ENCODE measurements around the gene METTL9.
"Not testable (repeated sequence)": the region's sequence is repeated elsewhere in the genome, so short reads cannot be mapped to it uniquely, and the experiment has no call there.

The METTL9 gene

GRCh38 chr16:21576323-21576722 lies 23.1 kb upstream of the METTL9 start:
- not testable (repeated sequence) for FAIRE-seq

DNA sequence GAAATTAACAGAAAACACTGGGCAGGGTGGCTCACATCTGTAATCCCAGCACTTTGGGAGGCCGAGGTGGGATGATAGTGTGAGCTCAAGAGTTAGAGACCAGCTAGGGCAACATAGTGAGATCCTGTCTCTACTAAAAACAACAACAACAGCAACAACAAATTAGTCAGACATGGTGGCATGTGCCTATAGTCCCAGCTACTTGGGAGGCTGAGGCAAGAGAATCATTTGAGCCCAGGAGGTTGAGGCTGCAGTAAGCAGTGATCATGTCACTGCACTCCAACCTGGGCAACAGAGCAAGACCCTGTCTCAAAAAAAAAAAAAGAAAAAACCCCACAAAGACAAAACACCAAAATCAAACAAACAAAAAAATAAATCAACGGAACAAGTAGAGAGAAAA lies 21.9 kb upstream of the METTL9 start:
- not testable (repeated sequence) for FAIRE-seq

GRCh38 chr16:21578311-21578710 lies 21.1 kb upstream of the METTL9 start:
- not testable (repeated sequence) for FAIRE-seq

DNA sequence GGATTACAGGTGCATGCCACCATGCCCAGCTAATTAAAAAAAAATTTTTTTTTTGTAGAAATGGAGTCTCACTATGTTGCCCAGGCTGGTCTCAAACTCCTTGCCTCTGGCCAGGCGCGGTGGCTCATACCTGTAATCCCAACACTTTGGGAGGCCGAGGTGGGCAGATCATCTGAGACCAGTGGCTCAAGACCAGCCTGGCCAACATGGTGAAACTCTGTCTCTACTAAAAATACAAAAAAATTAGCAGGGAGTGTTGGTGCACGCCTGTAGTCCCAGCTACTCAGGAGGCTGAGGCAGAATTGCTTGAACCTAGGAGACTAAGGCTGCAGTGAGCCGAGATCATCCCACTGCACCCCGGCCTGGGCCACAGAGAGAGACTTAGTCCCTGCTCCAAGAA lies 19.2 kb upstream of the METTL9 start:
- not testable (repeated sequence) for FAIRE-seq

- FAIRE-seq = no peak
These were observed 18.6 kb upstream of the METTL9 start for GRCh38 chr16:21580807-21581206.

DNA sequence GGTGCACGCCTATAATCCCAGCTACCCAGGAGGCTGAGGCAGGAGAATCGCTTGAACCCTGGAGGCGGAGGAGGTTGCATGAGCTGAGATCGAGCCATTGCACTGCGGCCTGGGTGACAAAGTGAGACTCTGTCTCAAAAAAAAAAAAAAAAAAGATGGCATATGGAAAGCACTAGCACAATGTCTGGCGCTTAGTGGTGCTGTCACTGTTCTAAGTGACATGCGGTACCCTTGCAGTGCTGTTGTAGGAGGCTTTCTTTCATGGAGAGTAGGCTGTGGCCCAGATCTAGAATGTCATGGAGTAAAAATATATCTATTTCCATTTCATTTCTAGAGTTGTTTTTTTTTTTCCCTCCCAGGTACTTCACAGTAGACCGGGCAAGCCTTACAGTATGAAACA lies 14.6 kb upstream of the METTL9 start:
- no peak for FAIRE-seq

DNA sequence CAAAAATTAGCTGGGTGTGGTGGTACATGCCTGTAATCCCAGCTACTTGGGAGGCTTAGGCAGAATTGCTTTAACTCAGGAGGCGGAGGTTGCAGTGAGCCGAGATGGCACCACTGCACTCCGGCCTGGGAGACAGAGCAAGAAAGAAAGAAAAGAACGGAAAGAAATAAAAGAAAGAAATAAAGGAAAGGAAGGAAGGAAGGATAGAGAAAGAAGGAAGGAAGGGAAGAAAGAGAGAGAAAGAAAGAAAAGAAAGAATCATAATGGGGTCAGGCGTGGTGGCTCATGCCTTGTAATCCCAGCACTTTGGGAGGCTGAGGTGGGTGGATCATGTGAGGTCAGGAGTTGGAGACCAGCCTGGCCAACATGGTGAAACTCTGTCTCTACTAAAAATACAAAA lies 10.8 kb upstream of the METTL9 start:
- FAIRE-seq = not testable (repeated sequence)

GRCh38 chr16:21589551-21589950 lies 9.8 kb upstream of the METTL9 start:
- no peak for FAIRE-seq

GRCh38 chr16:21590287-21590686 lies 9.1 kb upstream of the METTL9 start:
- no peak for FAIRE-seq

DNA sequence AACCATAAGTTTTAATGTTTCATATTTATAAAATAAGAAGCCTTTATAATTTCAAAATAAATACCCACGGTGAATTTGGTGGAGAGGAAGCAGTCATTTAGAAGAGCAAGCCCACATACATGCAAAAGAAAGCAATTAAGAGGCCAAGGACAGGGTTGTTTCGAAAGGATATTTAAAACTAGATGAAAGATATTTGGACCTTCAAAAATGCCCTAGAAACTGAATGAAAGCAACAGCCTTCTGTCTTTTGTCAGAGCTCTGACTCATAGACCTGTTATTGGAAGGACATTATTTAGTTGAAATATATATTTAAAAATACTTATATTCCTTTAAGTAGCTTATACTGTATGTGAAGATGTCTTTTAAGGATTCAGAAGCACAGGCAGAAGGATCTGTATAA lies 8.6 kb upstream of the METTL9 start:
- no peak for FAIRE-seq

- no peak for FAIRE-seq
These were observed 7.2 kb upstream of the METTL9 start for GRCh38 chr16:21592191-21592590.

GRCh38 chr16:21593530-21594289 lies 5.7 kb upstream of the METTL9 start:
- no peak for FAIRE-seq

- no peak for FAIRE-seq
These were observed 1.8 kb upstream of the METTL9 start for GRCh38 chr16:21597561-21598030.

DNA sequence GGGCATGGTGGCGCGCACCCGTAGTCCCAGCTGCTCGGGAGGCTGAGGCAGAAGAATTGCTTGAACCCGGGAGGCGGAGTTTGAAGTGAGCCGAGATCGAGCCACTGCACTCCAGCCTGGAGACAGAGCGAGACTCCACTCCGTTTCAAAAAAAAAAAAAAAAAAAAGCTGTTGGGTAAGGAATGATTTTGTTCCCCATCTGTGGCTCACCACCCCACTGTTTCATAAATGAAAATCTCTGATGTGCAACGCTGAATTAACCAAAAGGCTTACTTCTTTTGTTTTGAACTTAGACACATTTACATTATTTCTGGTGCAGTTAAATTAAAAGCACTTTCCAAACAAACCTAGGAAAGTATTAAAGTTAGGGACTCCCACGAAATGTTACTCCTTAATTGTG lies 1.2 kb upstream of the METTL9 start:
- no peak for FAIRE-seq

GRCh38 chr16:21598701-21599121 lies 666 bp upstream of the METTL9 start:
- FAIRE-seq = no peak

DNA sequence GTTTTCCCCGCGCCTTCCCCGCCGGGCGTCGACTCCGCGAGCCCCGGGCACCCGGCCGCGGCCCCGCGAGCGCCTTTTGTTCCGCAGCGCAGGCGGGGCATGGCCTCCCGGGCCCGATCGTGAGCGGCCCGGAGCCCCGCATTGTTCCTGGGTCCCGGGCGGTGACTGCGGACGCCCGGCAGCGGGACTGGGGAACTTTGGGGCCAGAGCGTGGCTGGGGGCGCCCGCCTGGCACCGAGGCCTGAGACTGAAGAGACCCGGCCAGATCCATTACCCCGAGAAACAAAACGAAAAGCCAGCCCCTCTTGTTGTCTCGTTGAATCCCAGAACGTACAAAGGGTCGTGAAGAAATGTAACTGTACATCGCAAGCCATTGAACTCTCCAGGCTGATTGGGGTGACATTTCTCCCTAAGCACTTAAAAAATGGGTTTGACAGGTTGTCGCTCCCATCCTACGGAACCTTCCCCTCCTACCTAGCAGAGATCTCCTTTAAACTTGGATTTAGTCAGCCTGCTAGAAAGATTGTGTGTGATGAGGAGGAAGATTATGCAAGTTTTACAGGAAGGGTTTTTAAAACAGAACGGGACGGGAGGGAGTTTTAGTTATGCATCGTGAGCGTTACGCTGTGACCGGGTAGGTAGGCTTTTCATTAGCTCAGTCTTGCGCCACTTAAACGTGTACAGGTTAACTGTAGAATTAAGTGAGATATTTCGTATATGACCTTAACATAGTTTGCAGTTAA lies 825 bp downstream of the METTL9 start:
- FAIRE-seq = no peak

- no peak for FAIRE-seq
These were observed 3.4 kb downstream of the METTL9 start for GRCh38 chr16:21602785-21603184.

DNA sequence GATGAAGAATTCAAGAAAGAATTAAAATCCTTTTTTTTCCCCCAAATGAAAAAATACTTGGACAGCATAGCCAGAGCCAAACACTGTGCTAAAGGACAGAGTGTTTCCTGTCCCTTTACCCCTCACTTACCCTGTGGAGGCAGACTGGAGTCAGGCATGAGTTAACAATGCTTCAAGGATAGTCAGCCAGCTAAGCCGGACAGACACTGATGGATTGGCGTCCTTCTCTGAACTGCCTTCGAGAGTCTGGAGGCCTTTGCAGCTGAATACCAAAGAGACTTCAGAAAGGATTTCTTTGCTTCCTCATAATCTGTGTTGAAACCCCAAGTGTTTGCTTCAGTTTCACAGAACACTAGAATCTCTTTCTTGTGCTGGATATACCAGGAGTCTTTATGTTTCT lies 4.6 kb downstream of the METTL9 start:
- no peak for FAIRE-seq

- not testable (repeated sequence) for FAIRE-seq
These were observed 6.5 kb downstream of the METTL9 start for GRCh38 chr16:21605848-21606247.

GRCh38 chr16:21608639-21609328 lies 9.4 kb downstream of the METTL9 start:
- FAIRE-seq = no peak

GRCh38 chr16:21610006-21610544 lies 10.7 kb downstream of the METTL9 start:
- FAIRE-seq = no peak

DNA sequence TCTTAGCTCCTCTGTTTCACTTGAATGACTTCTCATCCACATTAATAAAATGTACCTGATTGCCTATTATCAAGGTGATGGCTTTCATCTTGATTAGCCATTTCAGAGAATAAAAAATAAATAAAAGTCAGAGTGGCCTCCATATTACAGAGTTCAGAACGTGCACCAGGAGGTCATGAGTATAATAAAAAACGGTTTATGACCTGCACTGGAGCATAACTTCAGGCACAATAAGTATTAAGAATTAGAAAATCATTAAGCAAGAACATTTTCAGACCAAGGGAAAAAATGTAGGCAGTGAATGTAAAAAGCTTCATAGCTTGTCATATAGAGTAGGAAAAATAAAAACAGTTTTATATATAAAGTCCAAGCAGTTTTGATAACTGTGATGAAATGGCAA lies 11.4 kb downstream of the METTL9 start:
- no peak for FAIRE-seq

DNA sequence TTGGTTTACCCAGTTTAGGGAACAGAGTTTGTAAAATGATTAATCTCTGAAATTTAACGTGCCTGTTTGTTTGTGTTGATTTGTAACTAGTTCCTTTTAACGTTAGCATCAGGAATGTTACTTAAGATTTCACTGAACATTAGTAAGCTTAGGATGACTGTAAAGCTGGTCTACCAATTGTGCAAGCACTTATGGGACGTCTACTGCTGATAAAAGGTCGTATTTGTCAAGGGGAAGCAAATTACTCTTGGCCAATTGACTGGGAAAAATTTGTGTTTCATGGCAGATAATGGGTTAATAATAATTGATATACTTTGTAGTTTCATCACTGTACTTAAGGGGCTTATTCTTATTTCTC lies 11.8 kb downstream of the METTL9 start:
- FAIRE-seq = no peak

All from endometrium (tissue), 2 donors.